Measurements from ENCODE around the gene MGRN1.
"Not testable (repeated sequence)": the region's sequence is repeated elsewhere in the genome, so short reads cannot be mapped to it uniquely, and the experiment has no call there.

Gene MGRN1

DNA sequence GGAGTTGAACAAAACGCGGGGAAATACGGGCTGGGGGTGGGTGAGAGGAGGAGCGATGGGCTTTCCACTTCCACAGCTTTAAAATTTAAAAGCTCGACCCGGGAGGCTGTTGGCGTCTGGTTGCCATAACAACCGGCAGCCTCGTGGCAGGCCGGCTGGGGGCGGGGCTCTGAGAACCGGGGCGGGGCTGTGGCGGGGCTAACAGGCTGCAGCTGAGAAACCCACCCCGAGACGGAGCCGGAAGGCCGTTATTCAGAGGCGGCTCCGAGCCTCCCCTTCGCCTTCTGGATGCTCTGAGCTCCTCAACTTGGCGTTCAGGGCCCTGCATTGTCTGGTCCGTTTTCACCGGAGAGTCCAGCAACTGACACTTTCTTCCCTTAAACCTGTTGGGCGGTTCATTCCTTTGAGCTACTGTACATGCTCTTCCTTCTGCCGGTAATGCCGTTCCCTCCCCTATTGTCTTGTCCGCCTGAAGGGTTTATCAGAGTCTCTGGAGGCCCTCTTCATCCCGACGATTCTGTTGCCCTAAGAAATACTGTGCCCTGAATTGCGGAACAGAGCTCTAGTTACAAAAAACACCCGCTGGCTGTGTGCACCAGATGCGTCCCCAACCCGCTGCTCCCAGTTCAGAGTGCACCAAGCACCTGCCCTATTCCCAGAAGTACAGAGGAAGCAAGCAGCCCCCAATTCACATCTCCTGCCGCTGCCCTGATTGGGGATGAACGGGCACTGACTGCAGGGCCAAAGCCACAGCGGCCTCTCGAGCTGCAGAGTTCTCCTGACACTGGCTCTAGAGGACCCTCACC lies 110.3 kb downstream of the MGRN1 start:
- DNase-seq (ENCODE audit: low read depth): peak; percentile 10

DNA sequence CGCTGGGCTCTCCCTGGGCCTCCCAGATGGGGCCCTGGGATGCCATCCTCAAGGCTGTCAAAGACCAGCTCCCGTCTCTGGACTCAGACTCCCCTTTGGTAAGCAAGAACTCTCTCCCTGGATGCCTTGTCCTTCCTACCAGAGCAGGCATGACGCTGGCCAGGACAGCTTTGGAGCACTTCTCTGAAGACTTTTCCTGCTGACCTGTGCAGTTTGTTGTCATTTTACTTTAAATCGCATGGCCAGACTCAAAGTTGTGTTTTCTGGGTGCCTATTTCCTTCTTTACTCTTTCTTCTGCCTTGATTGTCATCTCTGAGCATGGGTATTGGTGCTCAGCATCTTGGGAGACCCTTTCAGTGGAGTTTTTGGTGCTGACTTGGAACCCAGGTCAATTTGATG lies 111.9 kb downstream of the MGRN1 start:
- no peak for DNase-seq (ENCODE audit: low read depth)

DNA sequence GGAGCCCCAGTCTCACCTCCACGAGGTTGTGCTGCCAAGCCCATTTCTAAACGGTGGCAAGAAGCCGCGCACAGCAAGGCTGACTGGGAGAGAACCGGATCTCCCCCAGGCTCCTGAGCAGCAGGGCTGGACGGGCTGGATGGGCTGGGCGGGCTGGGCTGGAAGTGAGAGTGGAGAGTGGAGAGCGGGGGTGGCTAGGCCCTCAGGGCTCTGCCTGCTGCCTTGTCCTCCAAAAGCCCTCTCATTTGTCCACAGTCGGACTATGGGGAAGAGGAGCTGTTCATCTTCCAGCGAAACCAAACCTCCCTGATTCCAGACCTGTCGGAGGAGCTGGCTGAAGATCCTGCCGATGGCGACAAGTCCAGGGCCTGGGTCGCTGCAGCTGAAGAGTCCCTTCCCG lies 112.9 kb downstream of the MGRN1 start:
- DNase-seq (ENCODE audit: low read depth): no peak

DNA sequence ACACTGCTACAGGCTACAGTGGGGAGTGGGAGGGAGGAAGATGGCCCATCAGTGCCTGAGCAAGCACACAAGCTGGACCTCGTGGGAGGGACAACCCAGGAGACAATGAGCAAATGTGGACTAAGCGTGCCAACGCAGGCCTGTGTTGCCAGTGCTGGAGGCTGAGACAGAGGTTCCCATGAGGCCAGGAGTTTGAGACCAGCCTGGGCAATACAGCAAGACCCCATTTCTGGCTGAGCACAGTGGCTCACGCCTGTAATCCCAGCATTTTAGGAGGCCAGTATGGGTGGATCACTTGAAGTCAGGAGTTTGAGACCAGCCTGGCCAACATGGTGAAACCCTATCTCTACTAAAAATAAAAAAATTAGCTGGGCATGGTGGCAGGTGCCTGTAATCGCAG lies 113.7 kb downstream of the MGRN1 start:
- DNase-seq (ENCODE audit: low read depth): not testable (repeated sequence)

All from GM04503 (cell line).